GM23248 (cell line): Measurements from ENCODE around the gene MPPED1. TPM values are rescaled to one million over a fixed set of nuclear protein-coding genes. Genes with fewer than 3 reads are reported as not detected.

Experiments used
- DNase-seq: peaks from one replicate; pipeline ENCODE4 v3.0.0-alpha.2; 2015
- H2AFZ ChIP-seq: fragments of 200-600 bp; sonication (generic); 2 replicates; pipeline ENCODE4 v1.6.1; 2016; ENCODE audit warnings: antibody characterized with exemption
- H3F3A ChIP-seq: fragments of 200-600 bp; sonication (generic); 2 replicates; pipeline ENCODE4 v1.6.1; 2016; ENCODE audit warnings: mild to moderate bottlenecking, antibody characterized with exemption, mixed run types; ENCODE audit not compliant: insufficient read depth
- H3K27ac ChIP-seq: fragments of 200-600 bp; sonication (generic); 2 replicates; pipeline ENCODE4 v1.5.1; 2016; ENCODE audit warnings: mild to moderate bottlenecking
- H3K27me3 ChIP-seq: fragments of 200-600 bp; sonication (generic); replicated peaks from 2 replicates; pipeline ENCODE4 v1.6.1; 2016; ENCODE audit warnings: mild to moderate bottlenecking; ENCODE audit not compliant: insufficient read depth
- H3K36me3 ChIP-seq: fragments of 200-600 bp; sonication (generic); 2 replicates; pipeline ENCODE4 v1.6.1; 2016; ENCODE audit warnings: low read depth, mild to moderate bottlenecking
- H3K4me1 ChIP-seq: fragments of 200-600 bp; sonication (generic); 2 replicates; pipeline ENCODE4 v1.6.1; 2016; ENCODE audit warnings: mild to moderate bottlenecking; ENCODE audit not compliant: insufficient read depth
- H3K4me2 ChIP-seq: fragments of 200-600 bp; sonication (generic); one replicate; pipeline ENCODE4 v1.6.1; 2016; ENCODE audit warnings: mild to moderate bottlenecking; ENCODE audit not compliant: unreplicated experiment
- H3K4me3 ChIP-seq: fragments of 200-600 bp; sonication (generic); 2 replicates; pipeline ENCODE4 v1.5.1; 2016; ENCODE audit warnings: mild to moderate bottlenecking
- H3K79me2 ChIP-seq: fragments of 200-600 bp; sonication (generic); 2 replicates; pipeline ENCODE4 v1.6.1; 2016; ENCODE audit warnings: mild to moderate bottlenecking; ENCODE audit not compliant: insufficient read depth
- H3K9ac ChIP-seq: fragments of 200-600 bp; sonication (generic); 2 replicates; pipeline ENCODE4 v1.6.1; 2016; ENCODE audit warnings: mild to moderate bottlenecking
- H3K9me2 ChIP-seq: fragments of 200-600 bp; sonication (generic); 2 replicates; pipeline ENCODE4 v1.6.1; 2016; ENCODE audit warnings: mixed run types, mild to moderate bottlenecking, moderate library complexity; ENCODE audit not compliant: insufficient read depth
- H3K9me3 ChIP-seq: fragments of 200-600 bp; sonication (generic); one replicate; pipeline ENCODE4 v1.6.1; 2017; ENCODE audit warnings: low read depth
- H4K20me1 ChIP-seq: fragments of 200-600 bp; sonication (generic); 2 replicates; pipeline ENCODE4 v1.6.0; 2016; ENCODE audit not compliant: insufficient read depth
- EZH2 ChIP-seq: fragments of 200-600 bp; sonication (generic); IDR thresholded peaks from 2 replicates; pipeline ENCODE4 v1.6.1; 2018; ENCODE audit warnings: antibody characterized with exemption, mild to moderate bottlenecking; ENCODE audit not compliant: insufficient read depth, poor library complexity, severe bottlenecking
- EZH2phosphoT487 ChIP-seq: fragments of 200-600 bp; sonication (generic); IDR thresholded peaks from 2 replicates; pipeline ENCODE4 v1.6.1; 2018; ENCODE audit warnings: antibody characterized with exemption, moderate library complexity, mild to moderate bottlenecking, low read depth; ENCODE audit not compliant: insufficient read depth
- WGBS, 2 experiments: methylation state at CpG; one replicate each; pipeline ENCODE4 v1.1.6; 2015 to 2017; ENCODE audit warnings: low lambda C conversion rate in 2 of 2, low coverage in 1 of 2; ENCODE audit errors: missing lambda C conversion rate in 2 of 2; 5-methylcytosine and 5-hydroxymethylcytosine counted together
- in situ Hi-C: fragments of 300-500 bp; cut with MboI; formaldehyde crosslinking; loops from 2 replicates; pipeline ENCODE4 v1.15.0; 2020
- polyA plus RNA-seq: library from polyadenylated mRNA; unstranded; fragments of >200 nt; fragmentation: Nextera tagmentation; extraction: Ambion mirVana; gene quantifications from 2 replicates; pipeline ENCODE4 v1.2.1, GENCODE V29; 2016
- total RNA-seq: library from RNA; depleted of rRNA; stranded (reverse); fragments of >200 nt; shearing (Covaris generic); gene quantifications from 2 replicates; pipeline ENCODE4 v1.2.3, GENCODE V29; 2014

Gene MPPED1
- total and polyA plus RNA-seq, 2 experiments from 2014 or later: not detected

GRCh38 chr22:43425976-43426785 is 14.4 kb downstream of the MPPED1 start:
- H3K9ac ChIP-seq: no peak overlapping the region
- in situ Hi-C loops: no loop called here
- 56 to 65% methylated on average over 22 of the region's 22 CpGs for WGBS, 2 experiments
- H3K9me3 ChIP-seq: no peaks in the 10 kb centered on the region
- H3K36me3 ChIP-seq: no peaks in the 10 kb centered on the region
- DNase-seq: no peak
- no peak overlapping the region for H3K4me3 ChIP-seq
- no peaks in the 10 kb centered on the region for H4K20me1 ChIP-seq
- H3K27me3 ChIP-seq: peaks cover 18% of the 10 kb centered on the region
- H3K27ac ChIP-seq: no peak overlapping the region
- no peaks in the 10 kb centered on the region for H3K4me1 ChIP-seq
- H3K9me2 ChIP-seq: no peaks in the 10 kb centered on the region
- H3K4me2 ChIP-seq: no peak overlapping the region
- no peak overlapping the region for H2AFZ ChIP-seq
- H3K79me2 ChIP-seq: no peaks in the 10 kb centered on the region
- no peak for TF ChIP-seq EZH2
- TF ChIP-seq EZH2phosphoT487: no peak
- no peaks in the 10 kb centered on the region for H3F3A ChIP-seq

DNA sequence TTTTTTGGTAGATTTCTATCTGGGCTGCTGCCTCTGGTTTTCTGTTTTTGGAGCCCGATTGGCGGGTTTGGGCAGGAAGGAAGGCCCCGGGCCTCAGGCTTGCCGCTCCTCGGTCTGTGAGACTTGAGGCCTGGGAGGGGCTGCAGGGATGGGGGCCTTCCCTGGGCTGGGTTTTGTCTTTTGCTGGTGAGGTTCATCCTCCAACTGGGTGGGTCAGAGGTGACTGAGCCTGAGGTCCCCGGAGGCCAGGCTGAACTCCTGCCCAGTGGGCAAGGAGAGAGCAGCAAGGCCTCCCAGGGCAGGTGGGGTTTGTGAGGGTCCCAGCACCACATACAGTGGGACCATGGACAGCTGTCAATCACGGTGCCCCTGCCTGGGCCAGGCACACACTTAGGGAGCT is 15.0 kb downstream of the MPPED1 start:
- H4K20me1 ChIP-seq: no peaks in the 10 kb centered on the region
- no peaks in the 10 kb centered on the region for H3K4me1 ChIP-seq
- no peaks in the 10 kb centered on the region for H3K9me2 ChIP-seq
- H3K36me3 ChIP-seq: no peaks in the 10 kb centered on the region
- H3K9ac ChIP-seq: no peak overlapping the region
- no peak overlapping the region for H3K4me3 ChIP-seq
- WGBS, 2 experiments: 31 to 43% methylated on average over 7 of the region's 7 CpGs
- H3K27me3 ChIP-seq: peaks cover 23% of the 10 kb centered on the region
- no peaks in the 10 kb centered on the region for H3K9me3 ChIP-seq
- no peak overlapping the region for H3K4me2 ChIP-seq
- H2AFZ ChIP-seq: no peak overlapping the region
- no peaks in the 10 kb centered on the region for H3K79me2 ChIP-seq
- in situ Hi-C loops: no loop called here
- H3K27ac ChIP-seq: no peak overlapping the region
- TF ChIP-seq EZH2 (no peak), EZH2phosphoT487 (no peak)
- no peak for DNase-seq
- H3F3A ChIP-seq: no peaks in the 10 kb centered on the region

DNA sequence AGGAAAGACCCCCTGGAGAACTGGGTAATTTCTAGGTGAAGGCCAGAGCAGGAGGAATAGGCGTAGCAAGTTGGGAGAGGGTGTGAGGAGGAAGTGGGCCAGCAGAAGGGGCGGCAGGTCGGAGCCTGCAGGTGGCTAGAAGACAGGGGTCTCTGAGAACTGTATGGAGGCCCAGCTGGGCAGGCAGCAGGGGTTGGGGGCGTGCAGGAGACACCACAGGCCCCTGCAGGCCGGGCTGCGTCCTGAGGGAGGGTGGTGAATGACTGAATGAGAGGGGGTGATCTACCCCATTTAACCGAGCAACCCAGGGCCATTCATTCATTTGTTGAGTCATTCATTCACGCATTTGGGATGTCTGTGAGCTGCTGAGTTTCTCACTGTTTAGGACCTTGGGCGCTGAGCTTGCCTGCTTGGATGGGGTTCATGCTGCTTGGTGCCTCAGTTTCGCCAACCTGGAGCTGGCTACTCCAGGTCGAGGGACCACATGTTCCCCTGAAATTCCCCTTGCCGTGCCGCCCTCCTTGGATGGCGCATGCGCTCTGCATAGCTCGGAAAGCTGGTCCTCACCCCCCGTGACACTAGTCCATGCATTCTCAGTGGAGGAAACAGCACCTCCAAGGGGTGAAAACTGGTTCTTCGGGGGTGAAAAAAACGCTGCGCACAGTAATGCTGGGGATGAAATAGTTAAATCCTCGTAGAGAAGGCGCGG is 15.6 kb downstream of the MPPED1 start:
- H4K20me1 ChIP-seq: no peaks in the 10 kb centered on the region
- H3K4me2 ChIP-seq: no peak overlapping the region
- no peaks in the 10 kb centered on the region for H3K9me2 ChIP-seq
- H3K4me3 ChIP-seq: no peak overlapping the region
- TF ChIP-seq EZH2phosphoT487 (no peak), EZH2 (no peak)
- H3K4me1 ChIP-seq: no peaks in the 10 kb centered on the region
- 41 to 47% methylated on average over 23 of the region's 23 CpGs for WGBS, 2 experiments
- H3K79me2 ChIP-seq: no peaks in the 10 kb centered on the region
- no peak overlapping the region for H3K27ac ChIP-seq
- no peak overlapping the region for H2AFZ ChIP-seq
- H3F3A ChIP-seq: no peaks in the 10 kb centered on the region
- in situ Hi-C loops: no loop called here
- DNase-seq: no peak
- H3K27me3 ChIP-seq: peaks cover 23% of the 10 kb centered on the region
- H3K9me3 ChIP-seq: no peaks in the 10 kb centered on the region
- H3K9ac ChIP-seq: no peak overlapping the region
- H3K36me3 ChIP-seq: no peaks in the 10 kb centered on the region

- no peaks in the 10 kb centered on the region for H3K79me2 ChIP-seq
- no peaks in the 10 kb centered on the region for H3K36me3 ChIP-seq
- TF ChIP-seq EZH2: no peak
- TF ChIP-seq EZH2phosphoT487: no peak
- in situ Hi-C loops: no loop called here
- H3K4me2 ChIP-seq: no peak overlapping the region
- H3F3A ChIP-seq: no peaks in the 10 kb centered on the region
- whole genome bisulfite sequencing, 2 experiments: 40 to 52% methylated on average over 9 to 10 of the region's 10 CpGs
- no peaks in the 10 kb centered on the region for H3K9me3 ChIP-seq
- H3K9me2 ChIP-seq: no peaks in the 10 kb centered on the region
- H4K20me1 ChIP-seq: no peaks in the 10 kb centered on the region
- no peak overlapping the region for H3K4me3 ChIP-seq
- H3K27ac ChIP-seq: no peak overlapping the region
- H3K9ac ChIP-seq: no peak overlapping the region
- no peaks in the 10 kb centered on the region for H3K4me1 ChIP-seq
- H3K27me3 ChIP-seq: peaks cover 23% of the 10 kb centered on the region
- no peak for DNase-seq
- no peak overlapping the region for H2AFZ ChIP-seq
Measured at GRCh38 chr22:43428005-43428485, 16.2 kb downstream of the MPPED1 start.
